HCT116 (cell line): ENCODE measurements around the gene ANTXRL. TPM values are rescaled to one million over a fixed set of nuclear protein-coding genes. Genes with fewer than 3 reads are reported as not detected.

Experiments used
- ATAC-seq: fragments of 200-7000 bp; cut with Tn5 transposase; 2 replicates; pipeline ENCODE4 v1.9.1; 2020; ENCODE audit warnings: mild to moderate bottlenecking, moderate library complexity
- BruUV-seq: library from RNA; stranded (reverse); fragments of 400-500 nt; replicated peaks from 2 replicates; lab custom pipeline; 2021; lab: Mats Ljungman, UMichigan
- CTCF ChIA-PET: fragments of 300-600 bp; sonication (Branson Sonifier 250); formaldehyde crosslinking; loops from one replicate; lab custom pipeline; 2021; ENCODE audit warnings: antibody characterized with exemption; lab: Charles Lee
- POLR2A ChIA-PET: fragments of 300-600, 350-600 bp; sonication (Branson Sonifier 250); formaldehyde crosslinking; loops from one replicate; lab custom pipeline; 2021; ENCODE audit warnings: antibody characterized with exemption; lab: Charles Lee
- RAD21 ChIA-PET, 2 experiments: fragments of 300-600 bp; sonication (Branson Sonifier 250); formaldehyde crosslinking; loops; one replicate each; lab custom pipeline; 2023; ENCODE audit warnings: low total read pairs in 2 of 2; ENCODE audit not compliant: uncharacterized antibody in 2 of 2, unreplicated experiment in 2 of 2, low non-redundant PET in 1 of 2; lab: Charles Lee
- DNase-seq: peaks from one replicate; pipeline ENCODE4 v3.0.0-alpha.2; 2010; ENCODE audit warnings: low read depth, low spot score
- H2AFZ ChIP-seq: fragments of 200-600 bp; shearing (Covaris generic), sonication (generic); 2 replicates; pipeline ENCODE4 v1.6.1; 2017; ENCODE audit warnings: low read depth, mixed run types, mixed read lengths, antibody characterized with exemption, low read length; ENCODE audit not compliant: poor library complexity, severe bottlenecking
- H3K27ac ChIP-seq: 2 replicates; pipeline ENCODE4 v1.5.1; 2012; ENCODE audit warnings: low read depth, low read length
- H3K27me3 ChIP-seq: fragments of 200-600 bp; sonication (generic); 2 replicates; pipeline ENCODE4 v1.6.1; 2016; ENCODE audit warnings: mixed run types, low read length, mixed read lengths; ENCODE audit not compliant: insufficient read depth
- H3K36me3 ChIP-seq, 2 experiments: fragments of 200-500 bp in 1 of 2; fragments of 200-600 bp in 1 of 2; sonication (Bioruptor generic) in 1 of 2; sonication (generic) in 1 of 2; 2 replicates each; pipeline versions ENCODE4 v1.5.1 to v1.6.1; 2014 to 2016; ENCODE audit warnings: low read length in 2 of 2, inconsistent platforms in 1 of 2, mixed read lengths in 1 of 2, mixed run types in 1 of 2; ENCODE audit not compliant: insufficient read depth in 2 of 2, control insufficient read depth in 1 of 2
- H3K4me1 ChIP-seq, 2 experiments: fragments of 200-600 bp in 1 of 2; sonication (generic) in 1 of 2; 2 replicates each; pipeline versions ENCODE4 v1.5.1 to v1.6.1; 2012 to 2017; ENCODE audit warnings: low read length in 2 of 2, inconsistent platforms in 1 of 2, mild to moderate bottlenecking in 1 of 2, mixed read lengths in 1 of 2, mixed run types in 1 of 2, moderate library complexity in 1 of 2; ENCODE audit not compliant: insufficient read depth in 2 of 2, control insufficient read depth in 1 of 2
- H3K4me2 ChIP-seq: fragments of 200-600 bp; sonication (generic); 2 replicates; pipeline ENCODE4 v1.6.1; 2017; ENCODE audit warnings: mixed run types, low read length, mixed read lengths
- H3K4me3 ChIP-seq, 2 experiments: fragments of 200-600 bp in 1 of 2; sonication (generic) in 1 of 2; replicated peaks in 1 of 2; 2 replicates each; pipeline ENCODE4 v1.5.1; 2011 to 2016; ENCODE audit warnings: low read length in 2 of 2, control low read depth in 1 of 2, low read depth in 1 of 2, mild to moderate bottlenecking in 1 of 2, mixed read lengths in 1 of 2, mixed run types in 1 of 2
- H3K79me2 ChIP-seq: fragments of 200-600 bp; sonication (generic); 2 replicates; pipeline ENCODE4 v1.6.1; 2017; ENCODE audit warnings: mild to moderate bottlenecking, mixed run types, low read length, moderate library complexity, mixed read lengths; ENCODE audit not compliant: insufficient read depth
- H3K9ac ChIP-seq: fragments of 200-600 bp; sonication (generic); 2 replicates; pipeline ENCODE4 v1.6.1; 2016; ENCODE audit warnings: low read length, mixed read lengths
- H3K9me2 ChIP-seq: fragments of 200-600 bp; sonication (generic), shearing (Covaris generic); 2 replicates; pipeline ENCODE4 v1.6.1; 2017; ENCODE audit warnings: mixed run types, mild to moderate bottlenecking, moderate library complexity; ENCODE audit not compliant: insufficient read depth
- H3K9me3 ChIP-seq, 2 experiments: fragments of 200-500 bp in 1 of 2; fragments of 200-600 bp in 1 of 2; sonication (Bioruptor generic) in 1 of 2; sonication (generic) in 1 of 2; 2 replicates each; pipeline ENCODE4 v1.6.1; 2014 to 2017; ENCODE audit warnings: low read length in 2 of 2, mixed read lengths in 2 of 2, inconsistent platforms in 1 of 2, low read depth in 1 of 2, mild to moderate bottlenecking in 1 of 2, mixed run types in 1 of 2, moderate library complexity in 1 of 2; ENCODE audit not compliant: control insufficient read depth in 1 of 2, insufficient read depth in 1 of 2
- H4K20me1 ChIP-seq: fragments of 200-600 bp; sonication (generic), shearing (Covaris generic); 2 replicates; pipeline ENCODE4 v1.6.1; 2017; ENCODE audit warnings: mixed run types, mild to moderate bottlenecking, moderate library complexity; ENCODE audit not compliant: insufficient read depth
- CBX3 ChIP-seq: IDR thresholded peaks from 2 replicates; pipeline ENCODE4 v1.6.1; 2012; ENCODE audit warnings: low read depth
- CEBPB ChIP-seq: IDR thresholded peaks from 2 replicates; pipeline ENCODE4 v1.6.1; 2012; ENCODE audit warnings: low read depth
- CTCF ChIP-seq, 3 experiments: fragments of 200-600 bp in 1 of 3; sonication (generic) in 1 of 3; IDR thresholded peaks in 2 of 3; conservative IDR thresholded peaks in 1 of 3; 2 replicates each; pipeline ENCODE4 v1.5.1; 2012 to 2017; ENCODE audit warnings: low read depth in 2 of 3, low read length in 2 of 3, antibody characterized with exemption in 1 of 3, borderline replicate concordance in 1 of 3, control low read depth in 1 of 3, mild to moderate bottlenecking in 1 of 3, mixed read lengths in 1 of 3, mixed run types in 1 of 3, moderate library complexity in 1 of 3; ENCODE audit not compliant: insufficient read depth in 1 of 3
- ELF1 ChIP-seq: IDR thresholded peaks from 2 replicates; pipeline ENCODE4 v1.6.1; 2012; ENCODE audit warnings: low read depth, borderline replicate concordance
- FOSL1 ChIP-seq: IDR thresholded peaks from 2 replicates; pipeline ENCODE4 v1.6.1; 2012; ENCODE audit warnings: low read depth
- RAD21 ChIP-seq: IDR thresholded peaks from 2 replicates; pipeline ENCODE4 v1.6.1; 2012; ENCODE audit warnings: low read depth, mild to moderate bottlenecking
- SRF ChIP-seq: IDR thresholded peaks from 2 replicates; pipeline ENCODE4 v1.6.1; 2012; ENCODE audit warnings: low read depth
- TCF7L2 ChIP-seq: IDR thresholded peaks from 2 replicates; pipeline ENCODE4 v1.7.0; 2011; ENCODE audit warnings: borderline replicate concordance, inconsistent platforms; ENCODE audit not compliant: insufficient read depth, insufficient read length; ENCODE audit errors: extremely low read depth
- YY1 ChIP-seq: IDR thresholded peaks from 2 replicates; pipeline ENCODE4 v1.6.1; 2011; ENCODE audit warnings: low read length, low read depth, moderate library complexity, mild to moderate bottlenecking; ENCODE audit not compliant: insufficient replicate concordance; ENCODE audit errors: extremely low read depth
- ZBTB33 ChIP-seq: IDR thresholded peaks from 2 replicates; pipeline ENCODE4 v1.6.1; 2011; ENCODE audit warnings: mild to moderate bottlenecking, low read length, moderate library complexity; ENCODE audit not compliant: insufficient replicate concordance; ENCODE audit errors: extremely low read depth
- ZFX ChIP-seq: fragments of 450-650 bp; IDR thresholded peaks from 2 replicates; pipeline ENCODE4 v1.6.1; 2017
- intact Hi-C: fragments of 100-400 bp; cut with micrococcal nuclease; formaldehyde crosslinking; loops from 2 replicates; pipeline ENCODE4 v1.10.0; 2022
- total RNA-seq: library from RNA; stranded (reverse); gene quantifications from one replicate; pipeline ENCODE4 v1.2.1, GENCODE V29; 2021; ENCODE audit not compliant: unreplicated experiment

The ANTXRL gene
- total RNA-seq, 1 experiment from 2014 or later: not detected

GRCh38 chr10:46325021-46325420 lies 38.2 kb downstream of the ANTXRL start:
- DNase-seq: no peak
- ChIA-PET RAD21 (no interaction called here), POLR2A (no interaction called here), CTCF (no interaction called here)
- Histone ChIP-seq H3K4me2 (no peak overlapping the region), H3K79me2 (no peaks in the 10 kb centered on the region), H3K9me3 (no peaks in the 10 kb centered on the region), H3K27ac (no peak overlapping the region), H3K4me3 (no peak overlapping the region), H3K9me2 (no peaks in the 10 kb centered on the region), H3K27me3 (no peaks in the 10 kb centered on the region), H3K9ac (no peak overlapping the region), H2AFZ (no peak overlapping the region), H3K4me1 (no peaks in the 10 kb centered on the region), H3K36me3 (no peaks in the 10 kb centered on the region), H4K20me1 (no peaks in the 10 kb centered on the region)
- BruUV-seq: no TSS peak
- TF ChIP-seq CTCF (IDR thresholded peaks at IDR 0.05 in 2 of 3, conservative IDR thresholded peaks at IDR 0.05 in 1 of 3; ENCODE audit: borderline replicate concordance in 1 of 3, insufficient read depth in 1 of 3, low read depth in 2 of 3, low read length in 2 of 3): peak; percentile 52 to 54 (median 53); a peak in 5 of 6 replicates
- no peak for TF ChIP-seq ELF1
- no peak for TF ChIP-seq FOSL1
- TF ChIP-seq ZFX: no peak
- TF ChIP-seq CEBPB: no peak
- TF ChIP-seq RAD21: peak; percentile 45
- no peak for TF ChIP-seq SRF
- no peak for TF ChIP-seq YY1
- peak; percentile 86 for ATAC-seq
- intact Hi-C loops: no loop called here

- ATAC-seq: no peak
- Histone ChIP-seq H2AFZ (no peak overlapping the region), H3K4me1 (no peaks in the 10 kb centered on the region), H3K27me3 (no peaks in the 10 kb centered on the region), H3K9me2 (no peaks in the 10 kb centered on the region), H4K20me1 (no peaks in the 10 kb centered on the region)
- intact Hi-C loops: no loop called here
- RAD21 ChIA-PET: no interaction called here
- CTCF ChIA-PET: no interaction called here
- TF ChIP-seq FOSL1 (no peak), TCF7L2 (no peak), CBX3 (no peak), ZBTB33 (no peak)
- TF ChIP-seq, all 23 proteins: peak for 0
- H3K9ac ChIP-seq: no peak overlapping the region
- H3K4me2 ChIP-seq: no peak overlapping the region
- no peak overlapping the region for H3K4me3 ChIP-seq
- POLR2A ChIA-PET: no interaction called here
- no peaks in the 10 kb centered on the region for H3K9me3 ChIP-seq
- DNase-seq: no peak
- H3K79me2 ChIP-seq: no peaks in the 10 kb centered on the region
- no peak overlapping the region for H3K27ac ChIP-seq
- no peaks in the 10 kb centered on the region for H3K36me3 ChIP-seq
- BruUV-seq: no TSS peak
Measured at GRCh38 chr10:46326066-46326465, 39.3 kb downstream of the ANTXRL start.
